ENCODE data around the gene DDN.

DDN gene

GRCh38 chr12:49025463-49025862, 26.3 kb upstream of the DDN start:
- Histone ChIP-seq H3K27me3 (replicated peaks; ENCODE audit: control insufficient read depth, insufficient read depth, low read length) (no peaks in the 10 kb centered on the region), H3K36me3 (ENCODE audit: control insufficient read depth, insufficient read depth, low read length) (peaks cover 45% of the 10 kb centered on the region), H3K4me3 (replicated peaks; ENCODE audit: low read depth, low read length) (no peak overlapping the region)
- DNase-seq (ENCODE audit: extremely low read depth, insufficient read length): no peak
- no peak for TF ChIP-seq CTCF (IDR thresholded peaks at IDR 0.05; ENCODE audit: insufficient read depth, low read length, poor library complexity, severe bottlenecking)

- no peaks in the 10 kb centered on the region for H3K27me3 ChIP-seq (replicated peaks; ENCODE audit: control insufficient read depth, insufficient read depth, low read length)
- DNase-seq (ENCODE audit: extremely low read depth, insufficient read length): no peak
- H3K36me3 ChIP-seq (ENCODE audit: control insufficient read depth, insufficient read depth, low read length): peaks cover 42% of the 10 kb centered on the region
- H3K4me3 ChIP-seq (replicated peaks; ENCODE audit: low read depth, low read length): no peak overlapping the region
- no peak for TF ChIP-seq CTCF (IDR thresholded peaks at IDR 0.05; ENCODE audit: insufficient read depth, low read length, poor library complexity, severe bottlenecking)
Measured at GRCh38 chr12:49024543-49024942, 25.4 kb upstream of the DDN start.

DNA sequence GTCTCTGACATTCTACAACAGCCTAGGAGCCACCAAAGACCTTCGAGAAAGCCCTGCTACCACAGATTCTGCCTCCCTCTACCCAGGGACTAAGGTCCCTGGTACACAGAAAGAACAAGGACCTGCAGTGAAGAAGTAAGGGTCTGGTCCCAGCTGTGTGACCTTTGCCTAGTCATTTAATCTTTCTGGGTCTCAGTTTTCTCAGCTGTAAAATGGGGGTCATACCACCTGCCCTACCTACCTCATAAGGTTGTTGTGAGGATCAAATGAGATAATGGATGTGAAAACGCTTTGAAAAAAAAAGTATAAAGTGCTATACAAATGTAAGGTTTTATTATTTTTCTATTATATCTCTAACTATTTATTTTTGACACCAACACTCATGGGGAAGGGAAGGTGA, 24.6 kb upstream of the DDN start:
- Histone ChIP-seq H3K27me3 (replicated peaks; ENCODE audit: control insufficient read depth, insufficient read depth, low read length) (no peaks in the 10 kb centered on the region), H3K36me3 (ENCODE audit: control insufficient read depth, insufficient read depth, low read length) (peaks cover 36% of the 10 kb centered on the region), H3K4me3 (replicated peaks; ENCODE audit: low read depth, low read length) (no peak overlapping the region)
- no peak for DNase-seq (ENCODE audit: extremely low read depth, insufficient read length)
- TF ChIP-seq CTCF (IDR thresholded peaks at IDR 0.05; ENCODE audit: insufficient read depth, low read length, poor library complexity, severe bottlenecking): no peak

GRCh38 chr12:49022558-49023178, 23.5 kb upstream of the DDN start:
- no peak for DNase-seq (ENCODE audit: extremely low read depth, insufficient read length)
- Histone ChIP-seq H3K4me3 (replicated peaks; ENCODE audit: low read depth, low read length) (no peak overlapping the region), H3K36me3 (ENCODE audit: control insufficient read depth, insufficient read depth, low read length) (peaks cover 32% of the 10 kb centered on the region), H3K27me3 (replicated peaks; ENCODE audit: control insufficient read depth, insufficient read depth, low read length) (no peaks in the 10 kb centered on the region)
- TF ChIP-seq CTCF (IDR thresholded peaks at IDR 0.05; ENCODE audit: insufficient read depth, low read length, poor library complexity, severe bottlenecking): no peak

DNA sequence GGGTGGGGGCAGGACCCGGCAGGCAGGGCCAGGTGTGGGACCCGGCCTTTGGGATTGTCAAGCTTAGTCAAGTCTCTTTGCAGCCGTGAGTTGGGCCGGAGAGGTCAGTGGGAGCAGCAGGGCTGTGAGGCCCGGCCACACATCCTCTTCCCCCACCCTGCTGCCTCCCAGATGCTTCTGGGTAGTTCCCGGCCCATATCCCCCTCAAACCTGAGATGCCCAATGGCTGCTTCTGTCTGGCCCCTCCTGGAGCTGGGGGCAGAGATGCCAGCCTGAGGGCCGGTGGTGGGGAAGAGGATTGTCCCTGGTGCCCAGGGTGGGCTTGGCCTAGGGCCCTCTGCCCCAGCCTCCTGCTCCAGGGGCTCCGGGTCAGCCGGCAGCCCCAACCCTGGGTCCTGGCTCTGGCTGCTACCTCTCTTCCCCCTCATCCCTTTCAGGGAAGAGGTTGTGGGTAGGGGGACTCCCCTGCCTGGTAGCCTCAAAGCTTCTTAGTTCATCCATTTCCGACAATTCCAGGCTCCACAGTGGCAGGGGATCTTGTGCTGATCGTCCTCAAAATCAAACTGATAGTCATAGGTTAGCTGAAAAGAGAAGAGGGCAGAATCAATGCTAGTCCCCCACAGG, 22.2 kb upstream of the DDN start:
- DNase-seq (ENCODE audit: extremely low read depth, insufficient read length): no peak
- Histone ChIP-seq H3K36me3 (ENCODE audit: control insufficient read depth, insufficient read depth, low read length) (peaks cover 26% of the 10 kb centered on the region), H3K27me3 (replicated peaks; ENCODE audit: control insufficient read depth, insufficient read depth, low read length) (no peaks in the 10 kb centered on the region), H3K4me3 (replicated peaks; ENCODE audit: low read depth, low read length) (no peak overlapping the region)
- TF ChIP-seq CTCF (IDR thresholded peaks at IDR 0.05; ENCODE audit: insufficient read depth, low read length, poor library complexity, severe bottlenecking): no peak

Data from GM06990 (cell line).